GM21381 (cell line): ENCODE data around the gene MBOAT1.
"Not testable (repeated sequence)": the region's sequence is repeated elsewhere in the genome, so short reads cannot be mapped to it uniquely, and the experiment has no call there.

Experiments
- ATAC-seq: cut with Tn5 transposase; IDR thresholded peaks from one replicate; pipeline ENCODE4 v1.9.1; 2021; ENCODE audit warnings: mild to moderate bottlenecking, moderate library complexity; ENCODE audit not compliant: unreplicated experiment

The MBOAT1 gene

DNA sequence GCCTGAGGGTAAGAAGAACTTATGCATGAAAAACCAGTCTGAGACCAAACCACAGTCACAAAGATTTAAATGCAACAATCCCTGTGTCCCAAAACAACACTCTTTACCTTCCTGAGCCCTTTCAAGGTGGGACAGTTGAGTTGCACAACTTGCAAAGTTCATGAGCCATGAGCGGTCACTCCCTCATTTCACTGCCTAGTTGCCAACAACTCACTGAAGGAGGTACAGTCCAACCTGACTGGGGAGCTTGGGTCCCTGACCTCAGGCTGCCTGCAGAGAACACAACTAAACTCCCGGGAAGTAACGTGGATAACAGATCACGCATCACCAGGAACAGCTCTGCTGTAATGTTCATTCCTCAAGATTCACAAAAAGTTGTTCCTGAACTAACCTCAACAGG, 69.4 kb downstream of the MBOAT1 start:
- no peak for ATAC-seq

DNA sequence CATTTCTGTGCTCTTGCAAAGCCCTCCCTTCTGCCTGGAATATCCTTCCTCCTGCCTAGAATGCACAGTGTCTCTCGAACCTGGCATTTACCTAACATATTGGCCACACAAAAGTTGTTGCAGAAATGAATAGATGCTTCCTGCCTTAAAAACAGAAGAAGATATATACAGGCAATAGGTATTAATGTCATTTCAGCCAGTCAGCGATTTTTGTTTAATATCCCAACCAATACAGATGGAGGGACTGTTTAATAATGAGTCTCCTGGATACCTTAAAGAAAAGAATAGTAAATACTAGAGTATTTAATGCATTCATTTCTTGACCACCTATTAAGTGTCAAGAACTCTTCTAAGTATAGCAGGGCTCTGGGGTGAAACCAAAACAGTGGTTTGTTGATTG, 70.3 kb downstream of the MBOAT1 start:
- no peak for ATAC-seq

DNA sequence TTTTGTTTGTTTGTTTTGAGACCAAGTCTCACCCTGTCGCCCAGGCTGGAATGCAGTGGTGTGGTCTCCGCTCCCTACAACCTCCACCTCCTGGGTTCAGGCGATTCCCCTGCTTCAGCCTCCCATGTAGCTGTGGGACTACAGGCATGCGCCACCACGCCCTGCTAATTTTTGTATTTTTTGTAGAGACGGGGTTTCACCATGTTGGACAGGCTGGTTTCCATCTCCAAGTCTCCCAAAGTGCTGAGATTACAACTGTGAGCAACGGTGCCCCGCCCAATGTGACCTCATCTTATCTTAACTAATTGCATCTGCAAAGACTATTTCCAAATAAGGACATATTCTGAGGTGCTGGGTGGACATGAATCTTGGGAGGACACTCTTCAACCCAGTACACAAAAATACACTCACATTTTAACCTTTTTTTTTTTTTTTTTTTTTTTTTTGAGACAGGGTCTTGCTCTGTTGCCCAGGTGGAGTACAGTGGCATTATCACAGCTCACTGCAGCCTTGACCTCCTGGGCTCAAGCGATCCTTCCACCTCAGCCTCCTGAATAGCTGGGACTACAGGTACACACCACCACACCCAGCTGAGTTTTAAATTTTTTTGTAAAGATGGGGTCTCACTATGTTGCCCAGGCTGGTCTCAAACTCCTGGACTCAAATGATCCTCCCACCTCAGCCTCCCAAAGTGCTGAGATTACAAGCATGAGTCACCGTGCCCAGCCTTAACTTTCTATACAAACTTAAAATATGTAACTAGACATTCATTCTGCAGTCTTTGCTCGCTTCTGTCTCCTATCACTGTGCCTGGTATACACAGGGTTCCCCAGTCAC, 72.9 kb downstream of the MBOAT1 start:
- not testable (repeated sequence) for ATAC-seq

GRCh38 chr6:20137837-20138236, 74.4 kb downstream of the MBOAT1 start:
- ATAC-seq = no peak

DNA sequence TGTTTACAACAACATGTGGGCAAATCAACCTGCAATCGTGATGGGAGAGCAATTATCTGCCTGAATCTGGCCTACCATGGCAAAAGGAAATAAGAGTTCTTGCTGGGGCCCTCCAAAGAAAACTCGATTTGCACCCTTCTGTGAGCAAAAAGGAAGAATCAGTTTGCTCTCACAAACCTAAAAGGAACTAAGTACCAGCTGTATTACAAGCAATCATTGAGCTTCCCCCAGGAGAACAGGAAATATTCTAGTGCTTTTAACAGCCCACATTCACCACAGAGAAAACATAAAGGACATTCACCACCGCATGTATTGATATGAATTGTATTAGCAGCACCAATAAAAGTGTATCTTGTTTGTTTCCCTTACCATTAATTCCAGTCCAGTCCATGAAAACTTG, 75.0 kb downstream of the MBOAT1 start:
- no peak for ATAC-seq

DNA sequence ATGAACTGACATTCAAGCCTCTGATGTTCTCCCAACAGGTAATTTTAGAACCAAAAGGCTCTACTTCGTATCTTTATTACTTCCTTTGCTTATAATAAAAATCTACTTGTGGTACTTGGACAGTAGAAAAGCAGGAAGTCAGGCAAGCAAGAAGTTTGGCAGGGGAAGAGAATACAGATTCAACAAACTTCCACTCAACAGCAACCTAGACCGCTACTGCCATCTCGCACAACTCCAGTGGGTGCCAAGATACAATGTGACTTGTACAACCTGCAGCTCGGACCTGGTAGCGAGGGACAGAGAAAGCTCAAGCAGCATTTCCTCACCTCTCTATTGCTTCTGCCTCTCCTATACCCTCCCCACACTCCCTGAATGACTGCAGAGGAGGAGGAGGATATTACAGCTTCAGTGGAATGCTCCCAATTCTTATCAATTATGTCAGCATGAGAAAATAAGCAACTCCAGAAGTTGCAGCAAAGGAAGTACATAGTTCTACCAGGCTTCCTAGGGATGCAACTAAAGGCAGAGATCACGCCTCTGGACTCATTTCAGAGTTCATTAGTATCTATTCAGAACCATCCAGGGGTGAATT, 76.5 kb downstream of the MBOAT1 start:
- no peak for ATAC-seq

GRCh38 chr6:20134613-20135012, 77.7 kb downstream of the MBOAT1 start:
- ATAC-seq = no peak

- no peak for ATAC-seq
Observed at GRCh38 chr6:20129290-20130088, 82.8 kb downstream of the MBOAT1 start.

DNA sequence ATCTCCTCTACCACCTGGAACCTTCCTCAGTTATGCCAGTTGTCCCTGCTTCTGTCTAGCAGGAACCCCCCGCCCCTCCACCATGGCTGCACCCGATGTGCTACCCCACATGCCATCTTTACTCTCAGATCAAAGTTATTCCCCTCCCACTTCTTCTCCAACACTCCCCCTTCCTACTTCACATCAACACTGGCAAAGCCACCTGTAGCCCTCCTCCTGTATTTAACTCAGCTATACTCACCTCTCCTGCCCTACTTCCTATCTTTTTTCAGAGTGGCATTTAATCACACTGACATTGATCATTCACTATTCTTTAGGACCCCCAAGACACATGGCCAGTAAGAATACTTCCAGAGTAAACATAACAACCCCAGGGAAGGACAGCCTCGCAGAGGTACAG, 84.3 kb downstream of the MBOAT1 start:
- ATAC-seq = no peak

- peak; percentile 85 for ATAC-seq
Observed at GRCh38 chr6:20126789-20127653, 85.2 kb downstream of the MBOAT1 start.

- no peak for ATAC-seq
Observed at GRCh38 chr6:20126102-20126752, 86.0 kb downstream of the MBOAT1 start.

DNA sequence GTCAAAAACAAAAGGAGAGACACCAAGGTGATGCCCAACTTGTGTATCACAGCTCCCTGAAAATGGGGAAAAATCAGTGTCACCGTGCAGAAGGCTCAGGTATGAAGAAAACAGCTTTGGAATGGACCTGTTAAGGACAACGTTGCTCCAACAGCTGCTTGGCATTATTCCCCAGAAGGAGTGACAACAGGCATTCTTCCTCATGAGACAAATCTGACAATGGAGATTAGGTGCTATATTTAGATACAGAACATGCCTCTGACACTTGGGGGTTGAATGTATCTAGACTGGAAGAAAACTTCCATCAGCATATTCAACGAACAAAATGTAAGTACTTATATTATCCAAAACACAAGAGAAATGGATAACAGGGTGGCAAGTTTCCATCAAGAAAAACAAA, 87.7 kb downstream of the MBOAT1 start:
- no peak for ATAC-seq

DNA sequence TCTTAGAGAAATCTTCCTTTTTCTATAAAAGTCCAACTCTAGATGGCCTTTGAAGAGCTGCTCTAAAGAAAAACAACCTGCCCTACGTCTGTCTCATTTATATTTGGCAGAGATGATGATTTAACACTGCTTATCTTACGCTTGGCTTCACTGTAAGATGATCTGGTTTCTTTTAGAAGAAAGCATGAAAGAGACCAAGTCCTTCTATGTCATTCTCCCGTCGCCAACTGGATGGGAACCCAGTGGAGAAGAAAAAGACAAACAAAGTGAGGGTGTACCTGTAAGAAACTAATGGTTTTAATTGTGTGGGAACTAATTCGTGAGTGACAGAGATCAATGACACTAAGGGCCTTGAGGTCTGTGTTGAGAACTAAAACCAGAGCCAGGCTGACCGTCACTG, 92.8 kb downstream of the MBOAT1 start:
- no peak for ATAC-seq

DNA sequence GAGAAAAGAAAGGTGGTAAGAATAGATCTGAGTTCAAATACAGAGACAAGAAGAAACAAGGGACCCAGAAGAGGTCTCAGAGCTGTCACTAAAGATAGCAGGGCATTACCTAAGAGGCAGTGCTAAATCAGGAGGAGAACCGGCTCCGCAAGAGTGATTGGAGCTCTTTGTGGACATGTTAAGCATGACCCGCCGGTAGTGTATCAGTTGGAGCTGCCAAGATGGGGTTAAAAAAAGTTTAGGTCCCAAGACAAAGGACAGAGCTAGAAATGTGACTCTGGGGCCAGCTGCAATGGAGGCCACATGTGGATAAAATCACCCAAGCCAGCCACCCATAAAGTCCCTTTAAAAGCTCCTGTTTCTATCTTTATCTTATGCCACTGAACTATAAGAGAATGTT, 93.4 kb downstream of the MBOAT1 start:
- ATAC-seq = no peak

- peak; percentile 78 for ATAC-seq
Observed at GRCh38 chr6:20117474-20117873, 94.8 kb downstream of the MBOAT1 start.

DNA sequence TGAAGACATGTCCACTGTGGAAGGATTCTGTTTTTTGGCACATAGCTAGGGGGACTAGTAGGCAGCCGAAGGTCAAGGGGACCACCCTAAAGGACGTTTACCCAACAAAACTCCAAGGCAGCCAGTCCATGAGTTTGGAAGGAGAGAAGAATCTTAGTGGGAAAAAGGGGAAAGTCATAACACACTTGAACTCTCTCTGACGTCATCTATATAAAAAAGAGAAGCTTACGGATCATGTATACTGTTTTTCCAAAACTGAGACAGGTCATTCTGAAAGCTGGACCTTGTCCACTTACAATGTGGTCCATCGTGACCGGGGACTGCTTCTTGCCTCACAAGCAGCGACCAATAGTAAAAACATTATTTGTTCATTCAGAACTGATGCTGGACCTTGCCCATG, 95.5 kb downstream of the MBOAT1 start:
- no peak for ATAC-seq

DNA sequence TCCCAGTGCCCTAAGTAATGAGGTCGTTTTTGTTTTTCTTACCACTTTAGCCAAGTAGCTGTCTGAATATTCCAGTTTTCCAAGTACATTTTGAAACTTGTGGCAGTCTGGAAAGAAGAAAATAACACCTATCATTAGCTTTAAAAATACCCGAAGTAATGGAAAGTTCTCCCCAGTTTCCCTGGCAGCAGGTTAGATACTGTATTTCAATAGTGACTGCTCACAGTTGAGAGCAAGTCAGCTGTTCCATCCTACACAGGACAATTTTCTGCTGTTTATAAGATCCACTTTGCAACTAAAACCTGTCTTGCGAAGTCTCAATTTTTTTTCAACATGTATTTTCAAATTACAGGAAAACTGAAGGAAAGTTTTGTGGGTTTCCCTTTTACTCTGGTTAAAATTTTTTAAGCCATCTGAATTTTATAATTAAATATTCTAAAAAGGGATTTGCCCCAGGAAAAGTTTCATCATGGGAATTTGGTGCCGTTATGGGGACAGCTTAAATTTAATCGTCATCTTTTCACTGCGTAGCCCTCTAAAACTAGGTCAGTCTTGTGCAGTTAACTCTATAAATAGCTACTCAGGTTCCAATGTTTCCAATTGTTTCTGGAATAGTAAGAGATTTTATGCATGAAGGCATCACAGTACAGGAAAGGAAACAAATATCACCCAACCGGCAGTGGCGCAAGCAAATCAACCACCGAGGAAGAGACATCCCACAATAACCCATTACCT, 96.9 kb downstream of the MBOAT1 start:
- ATAC-seq = no peak

DNA sequence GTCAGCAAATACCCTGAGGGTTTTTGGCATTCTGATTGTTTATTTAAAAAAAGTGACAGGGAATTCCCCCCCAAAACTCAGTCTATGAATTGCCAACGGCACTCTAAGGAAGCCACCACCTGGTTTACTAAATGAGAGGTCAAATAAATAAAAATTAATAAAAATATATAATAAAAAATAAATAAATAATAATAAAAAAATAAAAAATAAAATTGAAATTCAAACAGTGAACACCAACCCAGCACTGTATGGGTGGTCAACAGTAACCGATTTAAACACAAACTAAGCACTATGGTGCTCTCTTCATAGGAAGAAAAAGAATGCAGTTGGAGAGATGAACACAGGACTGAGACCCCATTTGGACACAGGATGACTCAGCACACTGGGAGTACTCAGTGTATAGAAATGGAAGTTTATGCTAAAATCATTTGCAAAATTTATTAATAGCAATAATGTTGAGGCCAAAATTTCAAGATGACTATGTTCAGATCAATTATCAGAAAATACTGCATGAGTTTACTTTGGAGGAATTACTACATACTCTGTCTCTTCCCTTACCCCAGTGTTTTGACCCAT, 98.5 kb downstream of the MBOAT1 start:
- no peak for ATAC-seq

- no peak for ATAC-seq
Observed at GRCh38 chr6:20112841-20113240, 99.4 kb downstream of the MBOAT1 start.
